GM19351 (cell line): ENCODE results near the gene SPINK8.
"Not testable (repeated sequence)": the region's sequence is repeated elsewhere in the genome, so short reads cannot be mapped to it uniquely, and the experiment has no call there.

Experiments used
- ATAC-seq: cut with Tn5 transposase; IDR thresholded peaks from one replicate; pipeline ENCODE4 v1.9.1; 2021; ENCODE audit warnings: mild to moderate bottlenecking, moderate library complexity; ENCODE audit not compliant: unreplicated experiment

Gene SPINK8

DNA sequence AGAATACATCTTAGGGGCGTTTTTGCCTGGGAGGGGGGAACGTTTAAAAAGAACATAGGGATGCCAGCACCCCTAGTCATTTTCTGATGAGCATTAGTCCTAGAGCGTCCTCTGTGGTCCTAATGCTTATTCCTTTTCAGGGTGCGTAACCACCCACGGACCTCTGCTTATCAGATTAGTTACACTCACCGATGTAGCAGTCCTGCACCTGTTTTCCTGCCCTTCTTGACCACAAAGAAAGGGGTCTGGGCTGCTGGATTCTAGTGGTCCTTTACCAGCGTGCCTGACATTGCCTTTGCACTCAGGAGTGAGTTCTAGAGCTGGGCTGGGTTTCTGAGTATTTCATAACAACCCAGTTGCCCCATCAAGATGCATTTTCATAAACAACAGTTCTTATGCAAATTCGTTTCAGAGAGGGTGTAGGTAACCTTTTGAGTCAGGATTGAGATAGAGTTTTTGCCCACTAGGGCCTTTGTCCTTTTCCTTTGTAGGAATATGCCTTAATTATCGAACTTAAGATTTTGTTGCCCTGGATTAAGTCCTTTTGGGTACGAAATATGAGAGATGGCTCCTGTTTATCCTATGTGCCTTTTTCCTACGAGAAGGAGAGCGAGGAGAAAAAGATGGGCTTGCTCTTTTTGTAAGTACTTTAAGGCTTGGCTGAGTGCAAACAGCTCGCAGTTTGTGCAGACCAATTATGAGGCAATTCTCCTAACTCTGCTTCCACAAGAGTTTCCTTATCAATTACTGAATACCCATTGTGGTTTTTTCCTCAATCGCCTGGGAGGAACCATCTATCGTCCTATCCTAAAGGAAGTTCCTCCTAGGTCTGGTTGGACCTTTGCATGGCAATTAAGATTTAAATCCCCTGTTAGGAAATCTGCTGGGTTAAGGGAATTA, at the start of gene SPINK8:
TSS of gene SPINK8 (minus strand) at position 316 of the 900 bp plus-strand sequence. CDS start 5,320 bp downstream, outside the sequence.
- not testable (repeated sequence) for ATAC-seq

DNA sequence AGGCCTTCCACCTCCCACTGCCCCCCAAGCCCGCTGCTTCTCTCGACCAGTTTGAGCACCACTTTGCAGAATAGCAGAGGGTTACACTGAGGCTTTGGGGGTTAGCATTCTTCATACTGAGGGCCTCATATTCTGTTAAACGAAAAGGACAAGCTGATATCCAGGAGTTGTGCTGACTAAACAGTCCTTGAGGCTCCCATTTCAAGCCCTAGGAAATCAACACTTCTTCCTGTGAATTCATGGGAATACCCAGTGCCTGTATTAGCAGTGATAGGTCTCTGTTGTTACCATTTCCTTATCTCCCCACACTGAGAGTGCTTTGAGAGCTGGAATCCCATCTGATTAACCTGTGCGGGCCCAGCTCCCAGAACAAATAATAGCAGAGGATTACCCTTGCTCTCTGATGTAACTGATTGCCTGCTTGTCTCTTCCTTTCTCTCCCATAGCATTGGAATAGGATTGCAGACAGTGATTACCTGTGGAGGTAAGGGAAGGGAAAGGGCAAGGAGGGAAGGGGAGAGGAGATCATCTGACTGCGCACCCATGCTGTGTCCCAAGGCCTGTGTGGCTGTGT, 39.5 kb upstream of the SPINK8 start:
- no peak for ATAC-seq

- ATAC-seq: no peak
Observed at GRCh38 chr3:48372377-48372770, 38.9 kb upstream of the SPINK8 start.

- no peak for ATAC-seq
Observed at GRCh38 chr3:48371651-48372376, 38.4 kb upstream of the SPINK8 start, which contains the start of gene FBXW12. TSS of gene FBXW12 (plus strand) at chr3:48372219. CDS start at chr3:48372768, 549 bp downstream.

DNA sequence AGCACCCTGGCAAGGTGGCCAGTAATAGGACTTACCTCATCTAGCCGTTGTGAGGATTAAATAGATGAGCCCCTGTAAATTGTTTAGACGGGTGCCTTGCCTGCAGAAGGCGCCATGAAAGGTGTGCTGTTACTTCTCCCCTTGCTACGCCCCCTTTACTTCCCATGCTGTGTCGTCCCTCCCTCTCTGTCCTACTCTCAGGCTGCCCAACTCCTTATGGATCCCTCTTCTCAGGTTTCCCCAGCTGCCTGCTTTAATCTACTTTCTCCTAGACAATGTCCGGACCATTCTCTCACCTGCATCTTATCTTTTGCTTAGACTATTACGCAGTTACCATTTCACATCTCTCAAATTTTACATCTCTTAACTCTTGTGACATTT, 36.9 kb upstream of the SPINK8 start:
- no peak for ATAC-seq

- ATAC-seq: no peak
Observed at GRCh38 chr3:48369693-48370332, 36.4 kb upstream of the SPINK8 start.

- ATAC-seq: no peak
Observed at GRCh38 chr3:48367201-48367600, 33.7 kb upstream of the SPINK8 start.

DNA sequence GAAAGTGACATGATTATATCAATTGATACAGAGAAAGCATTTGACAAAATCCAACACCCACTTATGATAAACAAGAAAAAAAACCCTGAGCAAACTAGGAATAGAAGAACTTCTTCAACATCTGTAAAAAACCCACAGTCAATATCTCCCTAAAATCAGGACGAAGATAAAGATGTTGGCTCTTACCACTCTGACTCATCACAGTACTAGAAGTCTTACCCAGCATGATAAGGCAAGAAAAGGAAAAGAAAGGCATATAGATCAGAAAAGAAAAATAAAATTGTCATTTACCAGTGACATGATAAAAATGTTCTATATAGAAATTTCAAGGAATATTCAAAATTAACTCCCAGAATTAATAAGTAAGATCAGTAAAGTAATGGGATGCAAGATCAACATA, 31.4 kb upstream of the SPINK8 start:
- ATAC-seq: no peak

DNA sequence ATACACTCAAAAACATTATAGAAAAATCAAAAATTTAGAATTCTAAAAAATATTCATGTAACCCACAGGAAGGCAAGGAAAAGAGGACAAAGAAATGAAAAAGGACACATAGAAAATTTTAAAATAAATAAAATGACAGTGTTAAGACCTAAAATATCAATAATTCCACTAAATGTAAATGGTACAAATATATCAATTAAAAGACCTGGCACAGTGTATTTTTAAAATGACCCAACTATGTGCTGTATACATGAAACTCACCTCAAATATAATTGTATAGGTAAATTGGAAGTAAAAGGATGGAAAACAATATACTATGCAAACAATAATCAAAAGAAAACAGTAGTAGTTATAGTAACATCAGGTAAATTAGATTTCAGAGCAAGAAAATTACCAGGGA, 28.5 kb upstream of the SPINK8 start:
- no peak for ATAC-seq

- no peak for ATAC-seq
Observed at GRCh38 chr3:48356419-48356818, 23.0 kb upstream of the SPINK8 start.

DNA sequence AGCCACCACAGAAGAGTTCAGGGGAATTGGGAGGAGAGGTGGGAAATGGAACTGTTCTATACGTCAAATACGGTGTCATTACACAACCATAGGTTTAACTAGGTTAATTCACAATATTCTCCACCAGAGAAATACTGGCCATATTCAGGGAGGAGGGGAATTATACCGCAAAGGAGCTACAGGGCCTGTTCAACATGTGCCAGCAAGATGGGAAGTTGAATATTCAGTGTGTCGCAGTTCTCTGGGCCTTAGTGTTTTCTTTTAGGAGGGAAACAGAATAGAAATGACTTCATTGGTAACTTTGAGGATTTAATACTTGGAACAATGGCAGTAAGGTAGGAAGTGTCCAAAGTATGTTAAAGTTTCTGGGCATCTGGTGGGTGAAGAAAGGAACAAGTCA, 20.5 kb upstream of the SPINK8 start:
- no peak for ATAC-seq

- ATAC-seq: no peak
Observed at GRCh38 chr3:48352546-48352945, 19.1 kb upstream of the SPINK8 start.

DNA sequence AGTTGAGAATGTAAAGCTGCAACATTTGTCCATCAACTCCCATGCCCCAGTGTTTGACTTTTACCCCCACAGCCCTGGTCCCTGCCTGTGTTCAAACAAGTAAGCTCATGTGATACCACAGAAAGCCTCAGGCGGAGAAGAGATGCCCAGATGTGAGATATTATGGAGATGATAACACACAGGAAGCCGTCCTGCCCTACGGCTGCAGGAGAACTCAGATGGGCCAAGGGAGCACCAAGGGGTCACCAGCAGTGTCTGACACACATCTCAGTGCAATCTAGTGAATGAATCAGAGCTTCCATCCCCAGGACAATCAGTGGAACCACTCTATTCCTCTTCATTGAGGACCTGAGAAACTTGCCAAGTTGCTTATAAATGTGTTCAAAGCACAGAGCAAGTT, 14.0 kb upstream of the SPINK8 start:
- no peak for ATAC-seq

GRCh38 chr3:48345946-48346572, 12.6 kb upstream of the SPINK8 start:
- ATAC-seq: no peak

GRCh38 chr3:48344867-48345507, 11.5 kb upstream of the SPINK8 start:
- ATAC-seq: no peak

DNA sequence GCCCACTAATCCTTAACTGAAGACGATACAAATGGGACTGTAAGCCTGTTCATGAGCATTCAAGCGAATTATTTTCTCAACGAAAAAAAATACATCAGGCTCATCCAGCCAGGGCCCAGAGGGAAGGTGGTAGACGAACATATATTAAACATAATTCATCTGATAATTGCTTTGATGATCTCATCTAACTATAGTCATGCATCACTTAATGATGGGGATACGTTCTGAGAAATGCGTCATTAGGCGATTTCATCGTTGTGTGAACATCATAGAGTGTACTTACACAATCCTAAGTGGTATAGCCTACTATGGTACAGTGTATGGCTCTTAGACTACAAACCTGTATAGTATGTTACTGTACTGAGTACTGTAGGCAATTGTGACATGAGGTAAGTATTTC, 10.0 kb upstream of the SPINK8 start:
- ATAC-seq: no peak

DNA sequence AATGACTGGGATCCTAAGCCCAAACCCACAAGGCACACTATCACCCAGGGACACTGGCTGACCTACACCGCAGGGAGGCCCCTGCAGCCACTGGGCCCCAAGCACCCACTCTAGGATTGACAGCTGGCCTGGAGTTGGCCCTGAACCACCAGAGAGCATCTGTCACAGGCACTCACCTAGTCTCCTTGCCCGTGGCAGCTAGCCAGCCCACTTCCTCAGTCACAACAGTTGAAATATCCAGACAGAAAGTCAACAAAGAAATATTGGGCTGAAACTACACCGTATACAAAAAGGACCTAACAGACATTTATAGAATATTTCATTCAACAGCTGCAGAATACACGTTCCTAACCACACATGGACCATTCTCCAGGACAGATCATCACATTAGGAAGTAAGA, 5.2 kb upstream of the SPINK8 start:
- no peak for ATAC-seq

DNA sequence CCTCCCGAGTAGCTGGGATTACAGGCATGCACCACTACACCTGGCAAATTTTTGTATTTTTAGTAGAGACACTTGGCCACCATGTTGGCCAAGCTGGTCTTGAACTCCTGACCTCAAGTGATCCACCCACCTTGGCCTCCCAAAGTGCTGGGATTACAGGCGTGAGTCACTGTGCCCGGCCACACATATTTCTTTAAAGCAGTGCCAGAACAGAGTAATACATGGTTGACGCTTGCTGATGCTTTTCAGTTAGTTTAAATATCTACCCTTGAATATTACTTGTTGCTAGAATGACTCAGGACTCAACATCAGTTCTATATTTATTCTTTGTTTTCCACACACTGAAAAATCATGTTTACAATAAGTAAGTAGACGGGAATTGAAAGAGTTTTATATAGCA, 4.1 kb upstream of the SPINK8 start:
- ATAC-seq: not testable (repeated sequence)

- not testable (repeated sequence) for ATAC-seq
Observed at GRCh38 chr3:48335286-48335685, 1.8 kb upstream of the SPINK8 start.

DNA sequence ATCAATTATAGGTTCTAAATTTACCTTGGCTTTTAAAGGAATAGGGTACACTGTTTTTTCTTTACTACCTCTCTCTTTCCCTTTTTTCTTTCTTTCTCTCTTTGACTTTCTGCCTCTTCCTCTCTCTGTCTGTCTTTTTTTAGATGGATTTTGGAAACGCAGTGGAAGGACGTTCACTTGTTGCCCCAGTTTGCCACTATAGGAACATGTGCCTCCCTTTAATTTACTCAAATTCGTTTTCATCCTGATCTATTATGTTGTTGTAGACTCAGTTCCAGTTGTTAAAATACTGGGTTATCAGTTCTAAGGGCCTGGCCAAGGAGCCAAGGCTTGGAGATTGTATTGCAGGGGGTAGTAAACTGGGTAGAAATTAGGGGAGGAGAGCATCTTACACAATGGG, 1.1 kb upstream of the SPINK8 start:
- ATAC-seq: no peak
